Heart left ventricle (tissue), 13 donors: ENCODE measurements around the gene RFX6.

Experiments
- POLR2A ChIP-seq, 2 donors: fragments of 450-650 bp; IDR thresholded peaks; one replicate each; pipeline ENCODE4 v1.6.1; 2017; ENCODE audit warnings: antibody characterized with exemption in 2 of 2, mild to moderate bottlenecking in 2 of 2, moderate library complexity in 2 of 2
- TF ChIP-seq, protein P1 (sequence below), 12 donors: fragments of 200-600 bp; sonication (generic) in 4 of 12; IDR thresholded peaks; one replicate each; pipeline versions ENCODE4 v1.5.0 to v1.8.0; 2018 to 2022; ENCODE audit warnings: antibody characterized with exemption in 12 of 12, mild to moderate bottlenecking in 5 of 12
- donor health status: ischemic (EF 13 %, LVEDD 7.1; RV severe dilation, severe dysfunction).
- donor health status: DM: no; HTN: yes; CAD: no.
- donor health status: DM: no; HTN: no; CAD: no.
- donor health status: ischemic (EF 25% LVEDD 6.9; RV normal size, moderate dysfunction).
- donor health status: ischemic (EF 25% LVEDD 5.7; RV mildly dilated, moderate dysfunction).
- donor health status: ischemic (EF 35%, LVEDD 5.7; RV mildly dilated, moderate dysfunction).
- donor health status: nonischemic (EF 11% LVEDD 7.7; RV severe dilation, severe dysfunction).
- donor health status: DM: yes; HTN: yes; CAD: no.
- donor health status: PGD.
- donor health status: ischemic (EF 29% LVEDD 5.4; RV normal size, mild dysfunction).
- donor health status: nonischemic (EF 23%, LVEDD 6.1; RV moderate dilation, normal function).

DNA sequence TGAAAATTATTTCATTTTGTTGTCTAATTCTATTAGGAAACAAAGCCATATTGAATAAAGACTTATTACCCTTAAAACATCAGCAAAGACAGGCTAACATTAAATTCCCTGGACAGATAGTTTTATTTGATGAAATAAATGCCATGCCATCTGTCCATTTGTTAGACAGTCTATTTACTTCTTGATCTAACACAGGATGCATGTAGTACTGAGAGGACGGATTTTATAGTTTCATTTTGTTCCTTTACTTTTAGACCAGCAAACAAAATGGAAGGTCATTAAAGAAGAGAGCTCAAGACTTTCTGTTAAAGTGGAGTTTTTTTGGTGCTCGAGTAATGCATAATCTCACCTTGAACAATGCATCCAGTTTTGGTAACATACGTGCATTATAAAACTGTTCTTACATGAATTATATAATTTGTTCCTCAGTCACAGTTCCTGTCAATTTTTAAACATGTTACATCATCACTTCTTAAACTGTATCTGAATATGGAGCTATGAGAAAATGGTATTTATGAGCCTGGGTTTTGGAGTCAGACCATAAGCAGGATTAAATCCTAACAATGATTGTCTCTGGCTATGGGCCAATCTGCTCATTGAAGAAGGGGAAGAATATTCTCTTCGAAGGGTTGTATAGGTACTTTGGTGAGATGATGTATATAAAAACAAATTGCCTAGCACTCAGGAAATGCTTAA lies 46.0 kb downstream of the RFX6 start:
- TF ChIP-seq, protein P1, sequence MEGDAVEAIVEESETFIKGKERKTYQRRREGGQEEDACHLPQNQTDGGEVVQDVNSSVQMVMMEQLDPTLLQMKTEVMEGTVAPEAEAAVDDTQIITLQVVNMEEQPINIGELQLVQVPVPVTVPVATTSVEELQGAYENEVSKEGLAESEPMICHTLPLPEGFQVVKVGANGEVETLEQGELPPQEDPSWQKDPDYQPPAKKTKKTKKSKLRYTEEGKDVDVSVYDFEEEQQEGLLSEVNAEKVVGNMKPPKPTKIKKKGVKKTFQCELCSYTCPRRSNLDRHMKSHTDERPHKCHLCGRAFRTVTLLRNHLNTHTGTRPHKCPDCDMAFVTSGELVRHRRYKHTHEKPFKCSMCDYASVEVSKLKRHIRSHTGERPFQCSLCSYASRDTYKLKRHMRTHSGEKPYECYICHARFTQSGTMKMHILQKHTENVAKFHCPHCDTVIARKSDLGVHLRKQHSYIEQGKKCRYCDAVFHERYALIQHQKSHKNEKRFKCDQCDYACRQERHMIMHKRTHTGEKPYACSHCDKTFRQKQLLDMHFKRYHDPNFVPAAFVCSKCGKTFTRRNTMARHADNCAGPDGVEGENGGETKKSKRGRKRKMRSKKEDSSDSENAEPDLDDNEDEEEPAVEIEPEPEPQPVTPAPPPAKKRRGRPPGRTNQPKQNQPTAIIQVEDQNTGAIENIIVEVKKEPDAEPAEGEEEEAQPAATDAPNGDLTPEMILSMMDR (IDR thresholded peaks at IDR 0.05), result no peak
- no peak for TF ChIP-seq POLR2A (IDR thresholded peaks at IDR 0.05)
